Endothelial cell of umbilical vein (primary cell): ENCODE data around the gene LRRN3. TPM values are rescaled to one million over a fixed set of nuclear protein-coding genes. Genes with fewer than 3 reads are reported as not detected.

Experiments
- BruUV-seq: library from RNA; stranded (reverse); fragments of 400-500 nt; replicated peaks from 2 replicates; lab custom pipeline; 2021; lab: Mats Ljungman, UMichigan
- CTCF ChIA-PET: fragments of 300-600, 350-600 bp; sonication (Branson Sonifier 250); formaldehyde crosslinking; loops from one replicate; lab custom pipeline; 2021; ENCODE audit warnings: antibody characterized with exemption, inconsistent platforms; lab: Charles Lee
- POLR2A ChIA-PET: fragments of 300-600, 350-600 bp; sonication (Branson Sonifier 250); formaldehyde crosslinking; loops from one replicate; lab custom pipeline; 2021; ENCODE audit warnings: antibody characterized with exemption, inconsistent platforms; lab: Charles Lee
- DNase-seq: peaks from one replicate; pipeline ENCODE4 v3.0.0-alpha.2; 2011; ENCODE audit warnings: low read depth, low spot score
- FAIRE-seq: peaks from 2 replicates; lab custom pipeline; 2011; peaks lifted over from hg19 to GRCh38; lab: Jason Lieb, UNC
- H2AFZ ChIP-seq: 2 replicates; pipeline ENCODE4 v1.6.0; 2012; ENCODE audit warnings: low read depth, low read length, control low read depth, inconsistent platforms
- H3K27ac ChIP-seq: 2 replicates; pipeline ENCODE4 v1.5.1; 2011; ENCODE audit warnings: low read depth, mild to moderate bottlenecking, control low read depth, low read length, moderate library complexity; ENCODE audit not compliant: insufficient read depth
- H3K27me3 ChIP-seq, 2 experiments: 2 replicates each; pipeline versions ENCODE4 v1.6.0 to v1.6.1; 2011; ENCODE audit warnings: low read length in 2 of 2, mixed read lengths in 1 of 2; ENCODE audit not compliant: control insufficient read depth in 2 of 2, insufficient read depth in 2 of 2
- H3K36me3 ChIP-seq, 2 experiments: 2 replicates in 1 of 2; 3 replicates in 1 of 2; pipeline ENCODE4 v1.5.1; 2011; ENCODE audit warnings: low read length in 2 of 2, mild to moderate bottlenecking in 1 of 2, moderate library complexity in 1 of 2; ENCODE audit not compliant: control insufficient read depth in 2 of 2, insufficient read depth in 2 of 2; ENCODE audit errors: extremely low read depth in 1 of 2
- H3K4me1 ChIP-seq: 3 replicates; pipeline ENCODE4 v1.5.1; 2011; ENCODE audit warnings: mild to moderate bottlenecking, low read length; ENCODE audit not compliant: control insufficient read depth, insufficient read depth; ENCODE audit errors: extremely low read depth
- H3K4me2 ChIP-seq: 2 replicates; pipeline ENCODE4 v1.6.1; 2011; ENCODE audit warnings: low read length, control low read depth, mixed read lengths; ENCODE audit not compliant: insufficient read depth
- H3K4me3 ChIP-seq, 3 experiments: fragments of 200-600 bp in 1 of 3; sonication (generic), shearing (Covaris generic) in 1 of 3; replicated peaks in 1 of 3; 2 replicates each; pipeline ENCODE4 v1.5.1; 2011 to 2016; ENCODE audit warnings: control low read depth in 3 of 3, low read length in 3 of 3, mild to moderate bottlenecking in 2 of 3, inconsistent platforms in 1 of 3, low read depth in 1 of 3, moderate library complexity in 1 of 3; ENCODE audit not compliant: insufficient read depth in 1 of 3
- H3K79me2 ChIP-seq: 2 replicates; pipeline ENCODE4 v1.6.0; 2012; ENCODE audit warnings: low read length, inconsistent platforms; ENCODE audit not compliant: control insufficient read depth, insufficient read depth
- H3K9ac ChIP-seq: replicated peaks from 2 replicates; pipeline ENCODE3; 2011; ENCODE audit warnings: low read length, control low read depth; ENCODE audit not compliant: insufficient read depth; ENCODE audit errors: extremely low read depth
- H3K9me1 ChIP-seq: replicated peaks from 3 replicates; pipeline ENCODE4 v1.6.0; 2011; ENCODE audit warnings: mild to moderate bottlenecking, low read length; ENCODE audit not compliant: control insufficient read depth, insufficient read depth; ENCODE audit errors: extremely low read depth
- H3K9me3 ChIP-seq: replicated peaks from 2 replicates; pipeline ENCODE4 v1.5.1; 2012; ENCODE audit warnings: low read length, inconsistent platforms; ENCODE audit not compliant: control insufficient read depth, insufficient read depth
- H4K20me1 ChIP-seq: replicated peaks from 2 replicates; pipeline ENCODE3; 2011; ENCODE audit warnings: mild to moderate bottlenecking, low read length; ENCODE audit not compliant: control insufficient read depth, insufficient read depth; ENCODE audit errors: extremely low read depth
- EZH2 ChIP-seq: IDR thresholded peaks from 2 replicates; pipeline ENCODE4 v1.6.1; 2012; ENCODE audit warnings: borderline replicate concordance, low read depth, mild to moderate bottlenecking, moderate library complexity, low read length, inconsistent platforms; ENCODE audit not compliant: severe bottlenecking
- FOS ChIP-seq: IDR thresholded peaks from 2 replicates; pipeline ENCODE4 v1.6.1; 2011; ENCODE audit warnings: mild to moderate bottlenecking, low read length, moderate library complexity, borderline replicate concordance; ENCODE audit not compliant: insufficient read depth
- GATA2 ChIP-seq: IDR thresholded peaks from 2 replicates; pipeline ENCODE4 v1.7.0; 2011; ENCODE audit warnings: low read depth, mild to moderate bottlenecking, moderate library complexity, mixed read lengths, low read length; ENCODE audit not compliant: insufficient read length, insufficient read depth
- JUN ChIP-seq: IDR thresholded peaks from 2 replicates; pipeline ENCODE4 v1.6.1; 2011; ENCODE audit warnings: borderline replicate concordance, low read depth; ENCODE audit not compliant: insufficient read length, insufficient read depth
- MYC ChIP-seq: IDR thresholded peaks from one replicate; pipeline ENCODE4 v1.6.1; 2011; ENCODE audit warnings: mild to moderate bottlenecking, low read depth, low read length
- POLR2A ChIP-seq: IDR thresholded peaks from 2 replicates; pipeline ENCODE4 v1.6.1; 2012; ENCODE audit warnings: low read depth, mild to moderate bottlenecking, control low read depth, low read length
- POLR2AphosphoS5 ChIP-seq: IDR thresholded peaks from 2 replicates; pipeline ENCODE4 v1.6.1; 2012; ENCODE audit warnings: low read depth, mild to moderate bottlenecking, control low read depth, low read length, moderate library complexity; ENCODE audit not compliant: insufficient read depth
- dilution Hi-C: fragments of 300-500 bp; cut with MboI; formaldehyde crosslinking; loops from one replicate; pipeline ENCODE4 v1.15.0; 2019; ENCODE audit warnings: low sequenced_read_pairs; ENCODE audit not compliant: extremely low pct_ligation_motif_present
- intact Hi-C: fragments of 100-400 bp; cut with micrococcal nuclease; formaldehyde crosslinking; loops from one replicate; pipeline ENCODE4 v1.10.0; 2022
- polyA plus RNA-seq, 4 experiments: library from polyadenylated mRNA; depleted of rRNA in 3 of 4; stranded (reverse) in 3 of 4; unstranded in 1 of 4; fragments of >200 nt; gene quantifications; 2 replicates each; pipeline versions ENCODE4 v1.2.1 to v1.2.3, GENCODE V29; 2011 to 2012; ENCODE audit warnings: missing spikeins in 1 of 4
- total RNA-seq: library from RNA; stranded (reverse); gene quantifications from 2 replicates; pipeline ENCODE4 v1.2.3, GENCODE V29; 2021
- TF ChIP-seq, protein P1 (sequence below): IDR thresholded peaks from 2 replicates; pipeline ENCODE4 v1.6.1; 2011; ENCODE audit not compliant: insufficient read depth, insufficient read length
- TF ChIP-seq, protein P2 (sequence below), 2 donors: IDR thresholded peaks; 1 replicate in 1 of 2; 2 replicates in 1 of 2; pipeline ENCODE4 v1.5.1; 2011; ENCODE audit warnings: low read length in 2 of 2, mild to moderate bottlenecking in 2 of 2, moderate library complexity in 2 of 2, control low read depth in 1 of 2, inconsistent platforms in 1 of 2, low read depth in 1 of 2; ENCODE audit not compliant: insufficient read depth in 1 of 2; ENCODE audit errors: extremely low read depth in 1 of 2

The LRRN3 gene
- total and polyA plus RNA-seq, 2 donors (not counting 3 experiments of a cell fraction or from before 2014, with no cell fraction given) = not detected

DNA sequence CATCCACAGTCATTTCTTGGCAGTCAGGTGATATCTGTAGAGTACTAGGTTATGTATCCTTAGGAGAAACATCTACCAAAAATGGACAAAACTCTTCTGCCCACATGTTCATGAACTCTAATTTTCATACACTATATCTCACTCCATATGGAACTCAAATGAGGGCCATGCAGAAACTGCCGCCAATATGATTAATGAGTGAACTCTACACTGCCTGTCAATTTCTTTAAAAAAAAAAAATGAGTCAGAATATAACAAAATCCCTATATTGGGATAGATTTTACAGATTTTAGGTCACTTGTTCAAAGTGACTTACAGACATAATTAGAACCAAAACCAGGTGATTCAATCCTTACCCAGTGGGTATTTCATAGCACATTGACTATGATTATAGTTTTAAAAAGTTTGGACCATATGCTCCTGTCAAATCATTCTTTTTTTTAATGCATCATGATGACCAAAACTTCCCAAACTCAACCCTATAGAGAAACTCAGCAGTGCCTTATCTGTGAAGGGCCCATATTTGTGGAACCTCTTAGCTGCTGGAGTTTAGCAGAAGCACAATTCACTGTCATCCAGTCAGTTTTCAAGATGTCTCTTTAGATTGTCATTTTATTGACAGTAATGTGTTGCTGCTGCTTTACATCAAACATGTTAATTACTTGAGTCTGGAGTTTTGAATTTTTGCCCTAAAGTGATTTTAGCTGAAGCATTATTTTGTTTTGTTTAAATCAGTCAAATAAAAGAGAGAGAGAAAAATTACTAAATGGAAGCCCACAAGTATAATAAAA lies 11.1 kb downstream of the LRRN3 start:
- Histone ChIP-seq H3K9ac (no peak overlapping the region), H3K9me3 (no peaks in the 10 kb centered on the region), H3K4me3 (no peak overlapping the region), H3K27ac (no peak overlapping the region), H3K79me2 (no peaks in the 10 kb centered on the region), H3K36me3 (no peaks in the 10 kb centered on the region), H3K27me3 (no peaks in the 10 kb centered on the region), H3K9me1 (no peaks in the 10 kb centered on the region), H3K4me2 (no peak overlapping the region), H4K20me1 (no peaks in the 10 kb centered on the region), H2AFZ (no peak overlapping the region), H3K4me1 (no peaks in the 10 kb centered on the region)
- dilution Hi-C loops = no loop called here
- POLR2A ChIA-PET = no interaction called here
- no peak for FAIRE-seq
- CTCF ChIA-PET = no interaction called here
- TF ChIP-seq, protein P1, sequence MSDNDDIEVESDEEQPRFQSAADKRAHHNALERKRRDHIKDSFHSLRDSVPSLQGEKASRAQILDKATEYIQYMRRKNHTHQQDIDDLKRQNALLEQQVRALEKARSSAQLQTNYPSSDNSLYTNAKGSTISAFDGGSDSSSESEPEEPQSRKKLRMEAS = no peak
- no peak for TF ChIP-seq POLR2A
- DNase-seq = no peak
- no TSS peak for BruUV-seq
- intact Hi-C loops = no loop called here

GRCh38 chr7:111103136-111103535 lies 12.2 kb downstream of the LRRN3 start:
- DNase-seq (no peak), FAIRE-seq (no peak)
- intact Hi-C loops = no loop called here
- Histone ChIP-seq H3K4me3 (no peak overlapping the region), H3K36me3 (no peaks in the 10 kb centered on the region), H3K4me1 (no peaks in the 10 kb centered on the region), H3K27ac (no peak overlapping the region), H3K4me2 (no peak overlapping the region), H3K9me3 (no peaks in the 10 kb centered on the region), H3K9ac (no peak overlapping the region), H4K20me1 (no peaks in the 10 kb centered on the region), H3K79me2 (no peaks in the 10 kb centered on the region), H2AFZ (no peak overlapping the region), H3K27me3 (no peaks in the 10 kb centered on the region), H3K9me1 (no peaks in the 10 kb centered on the region)
- no TSS peak for BruUV-seq
- CTCF ChIA-PET = no interaction called here
- no peak for TF ChIP-seq GATA2
- TF ChIP-seq, protein P2, sequence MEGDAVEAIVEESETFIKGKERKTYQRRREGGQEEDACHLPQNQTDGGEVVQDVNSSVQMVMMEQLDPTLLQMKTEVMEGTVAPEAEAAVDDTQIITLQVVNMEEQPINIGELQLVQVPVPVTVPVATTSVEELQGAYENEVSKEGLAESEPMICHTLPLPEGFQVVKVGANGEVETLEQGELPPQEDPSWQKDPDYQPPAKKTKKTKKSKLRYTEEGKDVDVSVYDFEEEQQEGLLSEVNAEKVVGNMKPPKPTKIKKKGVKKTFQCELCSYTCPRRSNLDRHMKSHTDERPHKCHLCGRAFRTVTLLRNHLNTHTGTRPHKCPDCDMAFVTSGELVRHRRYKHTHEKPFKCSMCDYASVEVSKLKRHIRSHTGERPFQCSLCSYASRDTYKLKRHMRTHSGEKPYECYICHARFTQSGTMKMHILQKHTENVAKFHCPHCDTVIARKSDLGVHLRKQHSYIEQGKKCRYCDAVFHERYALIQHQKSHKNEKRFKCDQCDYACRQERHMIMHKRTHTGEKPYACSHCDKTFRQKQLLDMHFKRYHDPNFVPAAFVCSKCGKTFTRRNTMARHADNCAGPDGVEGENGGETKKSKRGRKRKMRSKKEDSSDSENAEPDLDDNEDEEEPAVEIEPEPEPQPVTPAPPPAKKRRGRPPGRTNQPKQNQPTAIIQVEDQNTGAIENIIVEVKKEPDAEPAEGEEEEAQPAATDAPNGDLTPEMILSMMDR (IDR thresholded peaks at IDR 0.05; ENCODE audit: extremely low read depth in 1 of 2, insufficient read depth in 1 of 2, low read depth in 1 of 2, low read length in 2 of 2) = no peak
- TF ChIP-seq FOS = no peak
- no peak for TF ChIP-seq POLR2A
- TF ChIP-seq, protein P1 = no peak
- no peak for TF ChIP-seq EZH2
- TF ChIP-seq MYC = no peak
- TF ChIP-seq POLR2AphosphoS5 = no peak
- no peak for TF ChIP-seq JUN
- dilution Hi-C loops = no loop called here
- POLR2A ChIA-PET = no interaction called here
